Osteocyte (in vitro differentiated cells): ENCODE results near the gene POLR2B. TPM values are rescaled to one million over a fixed set of nuclear protein-coding genes. Genes with fewer than 3 reads are reported as not detected.

Experiments used
- DNase-seq: peaks from one replicate; pipeline ENCODE4 v3.0.0; 2021; ENCODE audit warnings: mixed read lengths; ENCODE audit not compliant: unreplicated experiment; ENCODE audit errors: extremely low spot score
- H3K27ac Mint-ChIP-seq: one replicate; pipeline ENCODE4 v1.8.0; 2021; ENCODE audit warnings: mild to moderate bottlenecking, mixed read lengths; ENCODE audit not compliant: unreplicated experiment
- H3K27me3 Mint-ChIP-seq: one replicate; pipeline ENCODE4 v1.8.0; 2021; ENCODE audit warnings: mixed read lengths; ENCODE audit not compliant: unreplicated experiment
- H3K36me3 Mint-ChIP-seq: one replicate; pipeline ENCODE4 v1.8.0; 2021; ENCODE audit warnings: mixed read lengths; ENCODE audit not compliant: unreplicated experiment
- H3K4me1 Mint-ChIP-seq: one replicate; pipeline ENCODE4 v1.8.0; 2021; ENCODE audit warnings: mixed read lengths; ENCODE audit not compliant: unreplicated experiment
- H3K4me3 Mint-ChIP-seq: one replicate; pipeline ENCODE4 v1.8.0; 2021; ENCODE audit warnings: mild to moderate bottlenecking, moderate library complexity, mixed read lengths; ENCODE audit not compliant: unreplicated experiment
- H3K9me3 Mint-ChIP-seq: one replicate; pipeline ENCODE4 v1.8.0; 2021; ENCODE audit warnings: mixed read lengths; ENCODE audit not compliant: unreplicated experiment
- total RNA-seq: library from RNA; stranded (reverse); gene quantifications from 2 replicates; pipeline ENCODE4 v1.2.1, GENCODE V29; 2021
- TF ChIP-seq, protein P1 (sequence below): fragments of 200-600 bp; sonication (generic); IDR thresholded peaks from 2 replicates; pipeline ENCODE4 v1.5.0; 2021; ENCODE audit warnings: antibody characterized with exemption, mild to moderate bottlenecking, moderate library complexity

The POLR2B gene
- total RNA-seq, 1 donor from 2014 or later, result 74.2 TPM

DNA sequence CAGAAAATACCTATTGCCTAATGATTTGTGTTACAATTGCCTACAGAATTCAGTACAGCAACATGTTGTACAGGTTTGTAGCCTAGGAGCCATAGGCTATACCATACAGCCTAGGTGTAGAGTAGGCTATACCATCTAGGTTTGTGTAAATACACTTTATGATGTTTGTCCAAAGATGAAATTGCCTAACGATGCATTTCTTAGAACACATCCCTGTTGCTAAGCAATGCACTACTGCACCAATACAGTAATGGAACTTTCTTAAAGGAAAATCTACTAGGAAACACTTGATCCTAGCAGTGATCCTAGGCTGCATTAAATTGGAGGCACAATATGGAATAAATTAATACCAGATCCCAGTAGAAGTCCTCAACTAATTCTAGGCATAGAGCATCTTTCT, 19.6 kb upstream of the POLR2B start:
- Mint-ChIP-seq H3K36me3 (peaks cover 15% of the 10 kb centered on the region), H3K27me3 (no peaks in the 10 kb centered on the region), H3K27ac (no peak overlapping the region), H3K4me1 (peaks cover 3% of the 10 kb centered on the region), H3K9me3 (no peaks in the 10 kb centered on the region), H3K4me3 (no peak overlapping the region)
- DNase-seq, result no peak
- TF ChIP-seq, protein P1, sequence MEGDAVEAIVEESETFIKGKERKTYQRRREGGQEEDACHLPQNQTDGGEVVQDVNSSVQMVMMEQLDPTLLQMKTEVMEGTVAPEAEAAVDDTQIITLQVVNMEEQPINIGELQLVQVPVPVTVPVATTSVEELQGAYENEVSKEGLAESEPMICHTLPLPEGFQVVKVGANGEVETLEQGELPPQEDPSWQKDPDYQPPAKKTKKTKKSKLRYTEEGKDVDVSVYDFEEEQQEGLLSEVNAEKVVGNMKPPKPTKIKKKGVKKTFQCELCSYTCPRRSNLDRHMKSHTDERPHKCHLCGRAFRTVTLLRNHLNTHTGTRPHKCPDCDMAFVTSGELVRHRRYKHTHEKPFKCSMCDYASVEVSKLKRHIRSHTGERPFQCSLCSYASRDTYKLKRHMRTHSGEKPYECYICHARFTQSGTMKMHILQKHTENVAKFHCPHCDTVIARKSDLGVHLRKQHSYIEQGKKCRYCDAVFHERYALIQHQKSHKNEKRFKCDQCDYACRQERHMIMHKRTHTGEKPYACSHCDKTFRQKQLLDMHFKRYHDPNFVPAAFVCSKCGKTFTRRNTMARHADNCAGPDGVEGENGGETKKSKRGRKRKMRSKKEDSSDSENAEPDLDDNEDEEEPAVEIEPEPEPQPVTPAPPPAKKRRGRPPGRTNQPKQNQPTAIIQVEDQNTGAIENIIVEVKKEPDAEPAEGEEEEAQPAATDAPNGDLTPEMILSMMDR, result no peak

DNA sequence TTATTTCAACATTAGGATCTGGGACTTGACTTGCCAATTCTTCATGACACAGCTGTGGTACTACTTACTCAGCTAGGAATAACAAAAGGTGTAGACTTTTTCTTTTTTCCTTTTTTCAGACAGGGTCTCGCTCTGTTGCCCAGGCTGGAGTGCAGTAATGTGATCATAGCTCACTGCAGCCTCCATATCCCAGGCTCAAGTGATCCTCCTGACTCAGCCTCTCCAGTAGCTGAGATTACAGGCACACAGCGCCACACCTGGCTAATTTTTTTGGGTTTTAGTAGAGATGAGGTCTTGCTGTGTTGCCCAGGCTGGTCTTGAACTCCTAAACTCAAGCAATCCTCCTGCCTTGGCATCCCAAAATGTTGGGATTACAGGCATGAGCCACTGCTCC, 17.6 kb upstream of the POLR2B start:
- peaks cover 28% of the 10 kb centered on the region for H3K36me3 Mint-ChIP-seq
- H3K4me1 Mint-ChIP-seq, result peaks cover 3% of the 10 kb centered on the region
- no peak overlapping the region for H3K27ac Mint-ChIP-seq
- no peak overlapping the region for H3K4me3 Mint-ChIP-seq
- no peaks in the 10 kb centered on the region for H3K27me3 Mint-ChIP-seq
- DNase-seq, result peak; percentile 40
- H3K9me3 Mint-ChIP-seq, result no peaks in the 10 kb centered on the region
- TF ChIP-seq, protein P1, result no peak

DNA sequence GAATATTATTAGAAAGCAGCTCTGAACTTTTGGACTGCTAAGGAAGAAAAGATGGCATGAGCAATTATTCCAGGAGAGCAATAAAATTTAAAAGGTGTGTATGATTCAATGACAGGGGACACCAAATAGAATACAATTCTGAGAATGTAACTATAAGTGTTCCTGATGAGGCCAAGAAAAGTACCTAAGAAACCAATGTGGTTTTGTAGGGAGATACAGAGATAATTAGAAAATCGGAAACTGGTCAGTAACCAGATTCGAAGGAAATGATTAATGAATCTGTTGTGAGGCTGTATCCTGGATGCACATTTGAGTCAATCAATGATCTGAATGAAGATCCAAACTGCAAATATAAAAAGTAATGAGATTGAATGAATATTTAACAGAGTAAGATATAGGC, 7.3 kb upstream of the POLR2B start:
- TF ChIP-seq, protein P1, result no peak
- H3K4me1 Mint-ChIP-seq, result peaks cover 14% of the 10 kb centered on the region
- no peak overlapping the region for H3K4me3 Mint-ChIP-seq
- peaks cover 49% of the 10 kb centered on the region for H3K36me3 Mint-ChIP-seq
- H3K27ac Mint-ChIP-seq, result no peak overlapping the region
- peaks cover 5% of the 10 kb centered on the region for H3K9me3 Mint-ChIP-seq
- no peaks in the 10 kb centered on the region for H3K27me3 Mint-ChIP-seq
- DNase-seq, result no peak

DNA sequence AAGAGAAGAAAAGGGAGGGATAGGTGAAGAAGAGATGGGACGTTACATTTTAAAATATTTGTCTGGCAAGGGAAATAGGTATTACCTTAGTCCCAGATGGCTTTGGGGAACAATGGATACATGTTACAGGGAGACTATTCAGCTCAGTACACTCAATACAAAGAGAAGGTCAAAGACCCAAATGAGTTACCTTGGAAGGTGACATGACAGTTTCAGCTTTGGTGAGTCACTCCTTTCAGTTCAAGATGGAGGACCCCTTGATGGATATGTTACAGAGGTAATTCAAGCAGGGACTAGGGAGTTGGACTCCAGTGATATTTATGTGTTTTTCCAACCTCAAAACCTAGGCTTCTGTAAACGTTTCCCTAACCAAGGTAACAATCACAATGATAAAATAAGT, 6.3 kb upstream of the POLR2B start:
- H3K4me3 Mint-ChIP-seq, result no peak overlapping the region
- TF ChIP-seq, protein P1, result no peak
- no peak for DNase-seq
- peaks cover 16% of the 10 kb centered on the region for H3K4me1 Mint-ChIP-seq
- no peaks in the 10 kb centered on the region for H3K27me3 Mint-ChIP-seq
- peaks cover 42% of the 10 kb centered on the region for H3K36me3 Mint-ChIP-seq
- peaks cover 5% of the 10 kb centered on the region for H3K9me3 Mint-ChIP-seq
- H3K27ac Mint-ChIP-seq, result no peak overlapping the region

DNA sequence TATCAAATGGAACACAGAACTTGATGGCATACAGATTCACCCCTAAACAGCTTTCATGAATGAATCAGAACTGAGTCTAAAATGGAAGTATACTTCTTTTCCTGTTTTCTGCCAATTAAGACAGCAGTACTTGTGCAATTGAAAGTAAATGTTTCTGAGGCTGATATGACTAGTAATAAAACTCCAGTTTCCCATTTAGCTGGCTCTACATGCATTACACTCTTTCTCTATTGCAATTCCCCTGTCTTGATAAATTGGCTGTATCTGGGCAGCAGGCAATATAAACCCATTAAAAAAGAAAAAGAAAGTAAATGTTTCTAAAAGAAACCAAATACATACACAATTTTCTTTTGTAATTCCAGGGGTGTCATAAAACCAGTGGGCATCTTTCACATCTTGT, 5.9 kb upstream of the POLR2B start:
- peaks cover 40% of the 10 kb centered on the region for H3K36me3 Mint-ChIP-seq
- H3K9me3 Mint-ChIP-seq, result peaks cover 5% of the 10 kb centered on the region
- H3K27me3 Mint-ChIP-seq, result no peaks in the 10 kb centered on the region
- peaks cover 16% of the 10 kb centered on the region for H3K4me1 Mint-ChIP-seq
- no peak overlapping the region for H3K4me3 Mint-ChIP-seq
- DNase-seq, result no peak
- TF ChIP-seq, protein P1, result no peak
- H3K27ac Mint-ChIP-seq, result no peak overlapping the region
